HG03571 (cell line): ENCODE results near the gene CLEC9A.
"Not testable (repeated sequence)": the region's sequence is repeated elsewhere in the genome, so short reads cannot be mapped to it uniquely, and the experiment has no call there.

Experiments used
- ATAC-seq: cut with Tn5 transposase; IDR thresholded peaks from one replicate; pipeline ENCODE4 v1.9.1; 2021; ENCODE audit not compliant: unreplicated experiment

Gene CLEC9A

DNA sequence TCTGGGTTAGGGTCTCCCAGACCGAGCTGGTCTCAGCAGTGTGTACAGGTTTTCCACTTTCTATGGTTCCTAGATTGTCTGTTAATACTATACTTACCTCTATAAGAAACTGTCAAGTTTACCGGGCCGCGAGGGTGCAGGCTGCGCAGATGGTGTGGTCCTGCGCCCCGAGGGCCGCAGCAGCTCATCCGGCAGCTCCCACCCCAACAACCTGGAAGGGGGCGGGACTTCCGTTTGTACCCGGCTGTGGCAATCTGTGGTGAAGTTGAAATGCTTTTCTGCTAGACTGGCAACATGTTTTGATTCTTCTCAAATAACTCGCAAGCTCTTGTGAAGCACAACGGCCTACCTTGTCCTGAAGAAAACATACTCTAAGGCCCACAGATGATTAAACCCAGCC lies at the start of gene CLEC9A:
Gene CLEC9A, plus strand, starts transcription at position 237 of the 400 bp plus-strand sequence. CDS start 22,006 bp downstream, outside the sequence.
- ATAC-seq = no peak

DNA sequence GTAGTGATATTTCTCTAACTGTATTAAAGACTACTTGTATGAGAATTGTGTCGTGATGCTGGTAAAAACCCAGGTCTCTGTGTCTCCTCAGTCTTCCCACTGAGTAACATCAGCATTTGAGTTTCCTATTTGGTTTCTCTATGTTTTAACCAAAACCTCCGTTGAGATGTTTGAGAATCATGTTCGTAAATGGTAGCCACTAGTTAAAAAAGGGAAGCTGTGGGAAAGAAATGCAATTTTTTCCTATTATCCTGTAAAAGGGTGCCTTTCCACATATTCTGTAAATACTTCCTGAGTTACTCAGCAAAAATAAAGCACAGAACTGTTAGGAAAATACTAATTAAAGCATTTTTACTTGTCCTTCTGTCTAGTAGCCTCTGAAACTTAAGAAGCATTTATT lies 38.6 kb upstream of the CLEC9A start:
- ATAC-seq = no peak

- ATAC-seq = no peak
These were observed 38.2 kb upstream of the CLEC9A start for GRCh38 chr12:9992296-9992695.

- ATAC-seq = no peak
These were observed 31.5 kb upstream of the CLEC9A start, which contains the start of gene CLEC1B for GRCh38 chr12:9999016-9999415. CLEC1B (minus strand) TSS chr12:9999121; CDS start chr12:9999100, 21 bp downstream.

- ATAC-seq = no peak
These were observed 29.2 kb upstream of the CLEC9A start for GRCh38 chr12:10001171-10001776.

- no peak for ATAC-seq
These were observed 17.7 kb upstream of the CLEC9A start for GRCh38 chr12:10012630-10013330.

GRCh38 chr12:10015450-10015849 lies 15.0 kb upstream of the CLEC9A start:
- no peak for ATAC-seq

- no peak for ATAC-seq
These were observed 13.6 kb upstream of the CLEC9A start for GRCh38 chr12:10016881-10017280.

GRCh38 chr12:10018386-10018785 lies 12.1 kb upstream of the CLEC9A start:
- no peak for ATAC-seq

GRCh38 chr12:10021342-10021741 lies 9.1 kb upstream of the CLEC9A start:
- ATAC-seq = no peak

GRCh38 chr12:10025236-10025635 lies 5.2 kb upstream of the CLEC9A start:
- no peak for ATAC-seq

DNA sequence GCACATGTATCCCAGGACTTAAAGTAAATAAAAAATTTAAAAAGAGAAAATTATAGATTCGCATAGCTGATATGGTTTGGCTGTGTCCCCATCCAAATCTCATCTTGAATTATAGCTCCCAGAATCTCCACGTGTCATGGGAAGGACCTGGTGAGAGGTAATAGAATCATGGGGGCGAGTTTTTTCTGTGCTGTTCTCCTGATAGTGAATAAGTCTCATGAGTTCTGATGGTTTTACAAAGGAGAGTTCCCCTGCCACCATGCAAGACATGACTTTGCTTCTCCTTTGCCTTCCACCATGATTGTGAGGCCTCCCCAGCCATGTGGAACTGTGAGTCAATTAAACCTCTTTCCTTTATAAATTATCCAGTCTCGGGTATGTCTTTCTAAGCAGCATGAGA lies 3.8 kb upstream of the CLEC9A start:
- ATAC-seq = not testable (repeated sequence)

GRCh38 chr12:10027311-10027710 lies 3.2 kb upstream of the CLEC9A start:
- no peak for ATAC-seq

- ATAC-seq = no peak
These were observed 2.8 kb upstream of the CLEC9A start for GRCh38 chr12:10027721-10028120.

DNA sequence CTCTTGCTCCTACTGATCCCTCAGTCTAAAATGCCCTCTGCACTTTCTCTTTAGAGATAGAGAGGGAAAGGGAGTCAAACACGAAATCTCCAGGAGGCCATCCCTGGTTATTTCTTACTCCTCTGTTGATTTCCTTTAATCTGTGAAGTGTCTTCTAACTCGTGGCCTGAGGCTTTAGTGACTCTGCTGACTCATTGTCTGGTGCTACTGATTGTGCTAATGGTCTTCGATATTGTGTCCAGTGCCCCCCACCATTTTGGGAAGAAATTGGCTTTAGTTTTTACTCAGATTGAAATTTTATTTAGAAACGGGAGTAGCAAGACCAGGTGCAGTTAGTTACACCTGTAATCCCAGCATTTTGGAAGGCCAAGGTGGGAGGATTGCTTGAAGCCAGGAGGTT lies 839 bp downstream of the CLEC9A start:
- no peak for ATAC-seq

DNA sequence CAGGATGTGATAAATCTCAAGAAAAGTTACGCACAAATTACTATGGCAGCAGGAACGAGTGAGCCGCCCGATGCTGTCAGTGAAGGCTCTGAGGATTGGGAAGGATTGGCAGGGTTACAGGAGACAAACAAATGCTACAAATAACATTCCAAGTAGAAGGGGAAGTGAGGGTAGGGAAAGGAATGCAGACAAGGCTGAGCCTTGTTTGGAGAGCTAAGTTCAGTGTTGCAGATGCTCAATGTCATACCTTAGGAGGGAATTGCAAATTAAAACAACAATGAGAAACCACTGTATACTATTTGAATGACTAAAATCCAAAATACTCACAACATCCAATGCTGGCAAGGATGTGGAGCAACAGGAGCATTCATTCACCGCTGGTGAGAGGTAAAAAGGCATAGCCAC lies 1.3 kb downstream of the CLEC9A start:
- no peak for ATAC-seq

GRCh38 chr12:10033783-10034545 lies 3.5 kb downstream of the CLEC9A start:
- no peak for ATAC-seq

DNA sequence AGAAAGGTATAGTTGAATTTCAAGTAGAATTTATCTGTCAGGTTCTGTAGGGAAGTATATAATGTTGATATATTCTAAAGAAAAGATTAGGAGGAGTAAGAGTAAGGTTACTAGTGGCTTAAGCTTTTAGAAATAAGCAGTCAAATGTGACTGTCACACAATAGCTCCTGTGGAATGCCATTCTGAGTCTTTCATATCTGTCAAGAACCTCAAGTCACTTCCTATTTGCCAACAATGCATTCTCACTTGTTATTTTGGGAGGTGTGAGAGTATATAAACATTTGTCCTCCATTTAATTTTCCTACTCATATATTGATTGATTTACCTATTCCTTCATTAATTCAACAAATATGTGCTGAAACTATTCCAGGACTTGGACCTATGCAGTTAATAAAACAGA lies 11.7 kb downstream of the CLEC9A start:
- ATAC-seq = no peak

DNA sequence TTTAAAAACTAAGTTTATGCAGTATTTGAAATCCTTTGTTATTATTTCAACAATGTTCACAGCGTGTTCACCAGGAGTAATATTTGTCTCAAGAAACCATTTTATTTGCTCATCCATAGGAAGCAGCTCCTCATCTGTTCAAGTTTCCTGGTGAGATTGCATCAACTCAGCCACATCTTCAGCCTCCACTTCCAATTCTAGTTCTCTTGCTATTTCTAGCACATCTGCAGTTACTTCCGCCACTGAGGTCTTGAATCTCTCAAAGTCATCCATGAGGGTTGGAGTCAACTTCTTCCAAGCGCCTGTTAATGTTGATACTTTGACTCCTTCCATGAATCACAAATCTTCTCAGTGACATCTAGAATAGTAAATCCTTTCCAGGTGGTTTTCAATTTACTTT lies 18.0 kb downstream of the CLEC9A start:
- ATAC-seq = no peak

DNA sequence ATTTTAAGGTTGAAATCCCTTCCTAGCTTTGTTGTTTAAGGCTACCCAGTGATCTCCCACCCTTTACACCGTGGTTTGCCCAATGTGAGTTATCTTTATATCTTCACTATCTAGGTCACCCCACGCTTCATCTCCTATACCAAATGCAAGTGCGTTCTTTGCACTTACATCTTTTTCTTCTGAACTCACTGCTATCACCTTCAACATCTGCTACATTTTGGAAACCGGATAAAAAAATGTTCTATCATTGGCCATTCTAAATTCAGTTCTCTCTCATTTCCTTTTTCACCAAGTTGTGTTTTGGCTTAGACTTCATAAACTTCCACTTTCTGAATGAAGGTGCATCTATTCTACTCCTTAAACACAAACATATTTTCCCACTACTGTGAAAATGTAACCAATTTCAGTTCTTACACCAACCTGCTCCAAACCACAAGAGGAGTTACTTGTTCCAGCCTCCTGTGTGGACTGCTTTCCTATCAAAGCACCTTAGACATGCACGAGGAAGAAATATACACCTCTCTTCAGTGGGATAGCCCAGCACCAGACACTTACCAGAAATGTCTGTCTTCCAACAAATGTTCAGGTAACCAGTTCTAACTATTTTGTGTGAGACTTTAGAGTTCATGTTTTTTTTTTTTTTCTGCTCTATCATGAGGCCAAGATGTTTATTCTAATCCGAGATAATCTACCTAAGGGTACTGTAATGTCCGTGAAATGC lies 21.9 kb downstream of the CLEC9A start:
- no peak for ATAC-seq

GRCh38 chr12:10058387-10058786 lies 27.9 kb downstream of the CLEC9A start:
- no peak for ATAC-seq
